Measurements from ENCODE around the gene NEK4. TPM values are rescaled to one million over a fixed set of nuclear protein-coding genes. Genes with fewer than 3 reads are reported as not detected.

The NEK4 gene
- total RNA-seq, 1 donor = 12.3 TPM

GRCh38 chr3:52787672-52788625 is 17.2 kb upstream of the NEK4 start:
- H3K27me3 ChIP-seq (ENCODE audit: insufficient read depth, low read length) = no peaks in the 10 kb centered on the region
- no peaks in the 10 kb centered on the region for H3K4me1 ChIP-seq (ENCODE audit: insufficient read depth, low read length)
- no peaks in the 10 kb centered on the region for H3K9me3 ChIP-seq (ENCODE audit: low read depth, low read length)
- H3K4me3 ChIP-seq (ENCODE audit: low read length) = no peak overlapping the region

GRCh38 chr3:52787246-52787645 is 16.5 kb upstream of the NEK4 start:
- Histone ChIP-seq H3K4me3 (ENCODE audit: low read length) (no peak overlapping the region), H3K4me1 (ENCODE audit: insufficient read depth, low read length) (no peaks in the 10 kb centered on the region), H3K27me3 (ENCODE audit: insufficient read depth, low read length) (no peaks in the 10 kb centered on the region), H3K9me3 (ENCODE audit: low read depth, low read length) (no peaks in the 10 kb centered on the region)

- H3K27me3 ChIP-seq (ENCODE audit: insufficient read depth, low read length) = no peaks in the 10 kb centered on the region
- H3K9me3 ChIP-seq (ENCODE audit: low read depth, low read length) = no peaks in the 10 kb centered on the region
Observed at GRCh38 chr3:52786330-52787215, 15.8 kb upstream of the NEK4 start.

GRCh38 chr3:52784931-52785590 is 14.3 kb upstream of the NEK4 start:
- Histone ChIP-seq H3K9me3 (ENCODE audit: low read depth, low read length) (no peaks in the 10 kb centered on the region), H3K27me3 (ENCODE audit: insufficient read depth, low read length) (no peaks in the 10 kb centered on the region), H3K4me3 (ENCODE audit: low read length) (no peak overlapping the region), H3K4me1 (ENCODE audit: insufficient read depth, low read length) (peaks cover 6% of the 10 kb centered on the region)

More at GRCh38 chr3:52786330-52787215, 15.8 kb upstream of the NEK4 start:
- Histone ChIP-seq H3K4me1 (ENCODE audit: insufficient read depth, low read length) (no peaks in the 10 kb centered on the region), H3K4me3 (ENCODE audit: low read length) (no peak overlapping the region)

- no peaks in the 10 kb centered on the region for H3K27me3 ChIP-seq (ENCODE audit: insufficient read depth, low read length)
- no peaks in the 10 kb centered on the region for H3K9me3 ChIP-seq (ENCODE audit: low read depth, low read length)
- H3K4me1 ChIP-seq (ENCODE audit: insufficient read depth, low read length) = peaks cover 16% of the 10 kb centered on the region
- no peak overlapping the region for H3K4me3 ChIP-seq (ENCODE audit: low read length)
Observed at GRCh38 chr3:52784021-52784621, 13.4 kb upstream of the NEK4 start.

- Histone ChIP-seq H3K4me1 (ENCODE audit: insufficient read depth, low read length) (peaks cover 21% of the 10 kb centered on the region), H3K27me3 (ENCODE audit: insufficient read depth, low read length) (no peaks in the 10 kb centered on the region), H3K9me3 (ENCODE audit: low read depth, low read length) (no peaks in the 10 kb centered on the region), H3K4me3 (ENCODE audit: low read length) (no peak overlapping the region)
Observed at GRCh38 chr3:52783211-52783555, 12.4 kb upstream of the NEK4 start.

GRCh38 chr3:52782412-52783210 is 11.9 kb upstream of the NEK4 start:
- no peak overlapping the region for H3K4me3 ChIP-seq (ENCODE audit: low read length)
- H3K4me1 ChIP-seq (ENCODE audit: insufficient read depth, low read length) = peaks cover 21% of the 10 kb centered on the region
- H3K9me3 ChIP-seq (ENCODE audit: low read depth, low read length) = no peaks in the 10 kb centered on the region
- no peaks in the 10 kb centered on the region for H3K27me3 ChIP-seq (ENCODE audit: insufficient read depth, low read length)

GRCh38 chr3:52781741-52782140 is 11.0 kb upstream of the NEK4 start:
- Histone ChIP-seq H3K9me3 (ENCODE audit: low read depth, low read length) (no peaks in the 10 kb centered on the region), H3K4me3 (ENCODE audit: low read length) (no peak overlapping the region), H3K4me1 (ENCODE audit: insufficient read depth, low read length) (peaks cover 21% of the 10 kb centered on the region), H3K27me3 (ENCODE audit: insufficient read depth, low read length) (no peaks in the 10 kb centered on the region)

- no peak overlapping the region for H3K4me3 ChIP-seq (ENCODE audit: low read length)
- H3K4me1 ChIP-seq (ENCODE audit: insufficient read depth, low read length) = peaks cover 32% of the 10 kb centered on the region
- no peaks in the 10 kb centered on the region for H3K27me3 ChIP-seq (ENCODE audit: insufficient read depth, low read length)
- no peaks in the 10 kb centered on the region for H3K9me3 ChIP-seq (ENCODE audit: low read depth, low read length)
Observed at GRCh38 chr3:52779837-52780585, 9.3 kb upstream of the NEK4 start.

- Histone ChIP-seq H3K4me3 (ENCODE audit: low read length) (no peak overlapping the region), H3K27me3 (ENCODE audit: insufficient read depth, low read length) (no peaks in the 10 kb centered on the region), H3K4me1 (ENCODE audit: insufficient read depth, low read length) (peaks cover 34% of the 10 kb centered on the region), H3K9me3 (ENCODE audit: low read depth, low read length) (no peaks in the 10 kb centered on the region)
Observed at GRCh38 chr3:52779011-52779836, 8.5 kb upstream of the NEK4 start.

- no peaks in the 10 kb centered on the region for H3K9me3 ChIP-seq (ENCODE audit: low read depth, low read length)
- no peaks in the 10 kb centered on the region for H3K27me3 ChIP-seq (ENCODE audit: insufficient read depth, low read length)
- H3K4me1 ChIP-seq (ENCODE audit: insufficient read depth, low read length) = peaks cover 34% of the 10 kb centered on the region
- no peak overlapping the region for H3K4me3 ChIP-seq (ENCODE audit: low read length)
Observed at GRCh38 chr3:52777959-52778805, 7.4 kb upstream of the NEK4 start.
